HepG2 (cell line): ENCODE data around the gene CRABP1. TPM values are rescaled to one million over a fixed set of nuclear protein-coding genes. Genes with fewer than 3 reads are reported as not detected.

Experiments
- ATAC-seq: fragments of 200-7000 bp; cut with Tn5 transposase; 3 replicates; pipeline ENCODE4 v1.9.1; 2020; ENCODE audit warnings: mild to moderate bottlenecking, moderate library complexity
- BruUV-seq: library from RNA; stranded (reverse); fragments of 400-500 nt; replicated peaks from 2 replicates; lab custom pipeline; 2021; lab: Mats Ljungman, UMichigan
- CTCF ChIA-PET: fragments of 300-600 bp; formaldehyde crosslinking; extraction: SDS; loops from one replicate; lab custom pipeline; 2021; ENCODE audit warnings: low total read pairs, inconsistent platforms, low intra/inter-chr PET ratio; lab: Yijun Ruan, JAX
- POLR2A ChIA-PET: fragments of 350-600 bp; sonication (Branson Sonifier 250); formaldehyde crosslinking; loops from one replicate; lab custom pipeline; 2020; ENCODE audit warnings: antibody characterized with exemption, inconsistent platforms; lab: Yijun Ruan, JAX
- DNase-seq: peaks from one replicate; pipeline ENCODE4 v3.0.0-alpha.2; 2015; ENCODE audit warnings: low spot score
- FAIRE-seq: peaks from 3 replicates; lab custom pipeline; 2011; peaks lifted over from hg19 to GRCh38; lab: Jason Lieb, UNC
- H2AFZ ChIP-seq: one replicate; pipeline ENCODE4 v1.6.1; 2011; ENCODE audit warnings: low read length, inconsistent platforms
- H3K27ac ChIP-seq: fragments of 300-600 bp; 3 replicates; pipeline ENCODE4 v1.8.0; 2011; ENCODE audit warnings: mixed run types, mild to moderate bottlenecking, mixed read lengths, low read length, inconsistent platforms; ENCODE audit not compliant: insufficient read depth; ENCODE audit errors: extremely low read length
- H3K27me3 ChIP-seq, 2 experiments: fragments of 200-600 bp in 1 of 2; 2 replicates in 1 of 2; 3 replicates in 1 of 2; pipeline versions ENCODE4 v1.6.0 to v1.8.0; 2011; ENCODE audit warnings: low read length in 2 of 2, mild to moderate bottlenecking in 2 of 2, moderate library complexity in 2 of 2, inconsistent platforms in 1 of 2; ENCODE audit not compliant: insufficient read depth in 2 of 2, control insufficient read depth in 1 of 2
- H3K36me3 ChIP-seq, 2 experiments: fragments of 200-600 bp in 1 of 2; replicated peaks in 1 of 2; 2 replicates in 1 of 2; 3 replicates in 1 of 2; pipeline versions ENCODE4 v1.5.1 to v1.8.0; 2011; ENCODE audit warnings: low read length in 2 of 2, inconsistent platforms in 1 of 2; ENCODE audit not compliant: insufficient read depth in 2 of 2, control insufficient read depth in 1 of 2
- H3K4me1 ChIP-seq: 2 replicates; pipeline ENCODE4 v1.5.1; 2012; ENCODE audit warnings: low read length, inconsistent platforms; ENCODE audit not compliant: insufficient read depth
- H3K4me2 ChIP-seq: 2 replicates; pipeline ENCODE4 v1.6.0; 2011; ENCODE audit warnings: low read depth, low read length, inconsistent platforms
- H3K4me3 ChIP-seq, 3 experiments: fragments of 200-600 bp in 1 of 3; sonication (generic), shearing (Covaris generic) in 1 of 3; replicated peaks in 1 of 3; 2 replicates each; pipeline ENCODE4 v1.5.1; 2011 to 2016; ENCODE audit warnings: low read length in 3 of 3, inconsistent platforms in 2 of 3, low read depth in 2 of 3, mild to moderate bottlenecking in 2 of 3, control low read depth in 1 of 3, mixed read lengths in 1 of 3; ENCODE audit not compliant: insufficient read depth in 1 of 3
- H3K79me2 ChIP-seq: one replicate; pipeline ENCODE4 v1.6.1; 2011; ENCODE audit warnings: low read length, inconsistent platforms; ENCODE audit not compliant: insufficient read depth
- H3K9ac ChIP-seq: 2 replicates; pipeline ENCODE4 v1.6.0; 2011; ENCODE audit warnings: mild to moderate bottlenecking, low read depth, low read length, inconsistent platforms; ENCODE audit not compliant: insufficient read depth
- H3K9me3 ChIP-seq: 2 replicates; pipeline ENCODE4 v1.5.1; 2012; ENCODE audit warnings: mild to moderate bottlenecking, low read length
- H4K20me1 ChIP-seq: 2 replicates; pipeline ENCODE4 v1.6.0; 2011; ENCODE audit warnings: inconsistent platforms, mild to moderate bottlenecking, low read length, moderate library complexity; ENCODE audit not compliant: insufficient read depth
- CEBPG ChIP-seq: IDR thresholded peaks from 2 replicates; pipeline ENCODE4 v1.6.1; 2016
- E2F2 ChIP-seq: sonication (generic); formaldehyde crosslinking; IDR thresholded peaks from 2 replicates; pipeline ENCODE4 v1.4.0; 2020; ENCODE audit warnings: missing genetic modification reagents, borderline replicate concordance
- IRF2 ChIP-seq: IDR thresholded peaks from 2 replicates; pipeline ENCODE4 v1.6.1; 2018; ENCODE audit warnings: missing genetic modification reagents, missing compliant biosample characterization
- NFE2 ChIP-seq: sonication (generic); formaldehyde crosslinking; IDR thresholded peaks from 2 replicates; pipeline ENCODE4 v1.4.0; 2020; ENCODE audit warnings: missing genetic modification reagents
- NFE2L2 ChIP-seq: fragments of 150-350 bp; IDR thresholded peaks from 2 replicates; pipeline ENCODE4 v1.6.1; 2014; ENCODE audit warnings: low read length
- NFYC ChIP-seq: IDR thresholded peaks from 2 replicates; pipeline ENCODE4 v1.6.1; 2016; ENCODE audit warnings: missing genetic modification reagents, missing compliant biosample characterization
- PAWR ChIP-seq: sonication (generic); formaldehyde crosslinking; IDR thresholded peaks from 2 replicates; pipeline ENCODE4 v1.4.0; 2020; ENCODE audit warnings: missing genetic modification reagents, mild to moderate bottlenecking, borderline replicate concordance
- PLSCR1 ChIP-seq: sonication (generic); formaldehyde crosslinking; IDR thresholded peaks from 2 replicates; pipeline ENCODE4 v1.5.0; 2020; ENCODE audit warnings: missing genetic modification reagents, mild to moderate bottlenecking, borderline replicate concordance
- RAD51 ChIP-seq: fragments of 450-650 bp; IDR thresholded peaks from 2 replicates; pipeline ENCODE4 v1.6.1; 2016; ENCODE audit warnings: borderline replicate concordance
- STAG1 ChIP-seq: sonication (generic); formaldehyde crosslinking; IDR thresholded peaks from 2 replicates; pipeline ENCODE4 v1.4.0; 2020; ENCODE audit warnings: missing genetic modification reagents
- TFDP1 ChIP-seq: IDR thresholded peaks from 2 replicates; pipeline ENCODE4 v1.6.1; 2016; ENCODE audit warnings: missing compliant biosample characterization, missing genetic modification reagents, borderline replicate concordance
- USF2 ChIP-seq, 2 experiments: sonication (generic) in 1 of 2; formaldehyde crosslinking in 1 of 2; IDR thresholded peaks; 2 replicates each; pipeline versions ENCODE4 v1.5.1 to v1.6.1; 2011 to 2020; ENCODE audit warnings: borderline replicate concordance in 1 of 2, low read depth in 1 of 2, low read length in 1 of 2, mild to moderate bottlenecking in 1 of 2, missing genetic modification reagents in 1 of 2, moderate library complexity in 1 of 2
- ZFYVE20 ChIP-seq: sonication (generic); formaldehyde crosslinking; IDR thresholded peaks from 2 replicates; pipeline ENCODE4 v1.8.0; 2023; ENCODE audit warnings: low read depth, mild to moderate bottlenecking, moderate library complexity, missing genetic modification reagents, borderline replicate concordance
- ZNF256 ChIP-seq: sonication (generic); formaldehyde crosslinking; conservative IDR thresholded peaks from 2 replicates; pipeline ENCODE4 v1.4.0; 2020; ENCODE audit warnings: missing genetic modification reagents
- ZNF354B ChIP-seq: sonication (generic); formaldehyde crosslinking; IDR thresholded peaks from 2 replicates; pipeline ENCODE4 v1.8.0; 2022; ENCODE audit warnings: mild to moderate bottlenecking, missing genetic modification reagents
- ZNF614 ChIP-seq: IDR thresholded peaks from 2 replicates; pipeline ENCODE4 v1.6.1; 2018; ENCODE audit warnings: missing biosample characterization, missing genetic modification reagents, inconsistent platforms, borderline replicate concordance
- ZNF616 ChIP-seq: sonication (generic); formaldehyde crosslinking; IDR thresholded peaks from 2 replicates; pipeline ENCODE4 v1.5.0; 2020; ENCODE audit warnings: low read depth, mild to moderate bottlenecking, missing genetic modification reagents
- ZNF678 ChIP-seq: sonication (generic); formaldehyde crosslinking; IDR thresholded peaks from 2 replicates; pipeline ENCODE4 v1.4.0; 2020; ENCODE audit warnings: mild to moderate bottlenecking, missing genetic modification reagents
- ZNF790 ChIP-seq: sonication (generic); formaldehyde crosslinking; IDR thresholded peaks from 2 replicates; pipeline ENCODE4 v1.8.0; 2022; ENCODE audit warnings: missing genetic modification reagents, mild to moderate bottlenecking, borderline replicate concordance
- ZNF841 ChIP-seq: sonication (generic); formaldehyde crosslinking; IDR thresholded peaks from 2 replicates; pipeline ENCODE4 v1.8.1; 2023; ENCODE audit warnings: missing genetic modification reagents, borderline replicate concordance
- whole genome bisulfite sequencing: methylation state at CpG from one replicate; pipeline ENCODE4 v1.1.6; 2017; ENCODE audit warnings: low lambda C conversion rate; 5-methylcytosine and 5-hydroxymethylcytosine counted together
- in situ Hi-C: cut with HindIII; loops from 2 replicates; pipeline ENCODE4 v1.10.0; 2017; ENCODE audit warnings: low pct_unique_long_range_greater_than_20kb; ENCODE audit not compliant: extremely low pct_ligation_motif_present
- intact Hi-C: fragments of 100-400 bp; cut with micrococcal nuclease; formaldehyde crosslinking; loops from one replicate; pipeline ENCODE4 v1.10.0; 2022; ENCODE audit not compliant: unreplicated experiment
- polyA plus RNA-seq, 8 experiments: library from polyadenylated mRNA; depleted of rRNA in 3 of 8; stranded (reverse) in 7 of 8; unstranded in 1 of 8; fragments of >200 nt; fragmentation: Illumina TruSeq in 4 of 8; extraction: Trizol in 4 of 8; gene quantifications; 2 replicates each; pipeline versions ENCODE4 v1.2.1 to v1.2.3, GENCODE V29; 2011 to 2016; ENCODE audit warnings: low read depth in 4 of 8, missing spikeins in 1 of 8, mixed read lengths in 1 of 8; ENCODE audit not compliant: insufficient read depth in 1 of 8
- total RNA-seq, 5 experiments: library from RNA; depleted of rRNA; stranded (reverse); fragments of >200 nt; fragmentation: Illumina TruSeq; extraction: Trizol; gene quantifications; 2 replicates each; pipeline ENCODE4 v1.2.3, GENCODE V29; 2016; ENCODE audit warnings: low read depth in 1 of 5

CRABP1 gene
- total and polyA plus RNA-seq, 2 of the 13 experiments (the other 11 are each of a cell fraction or from before 2014, with no cell fraction given): not detected

- Histone ChIP-seq H3K4me3 (no peak overlapping the region), H3K4me2 (no peak overlapping the region; the same call in 1 of the 2 replicates), H3K27me3 (peaks cover 0 to 11% of the 10 kb centered on the region in 2 experiments; a peak in 2 of 5 replicates), H3K4me1 (peaks cover under 1% of the 10 kb centered on the region; the same call in 1 of the 2 replicates), H3K79me2 (no peaks in the 10 kb centered on the region), H3K9ac (no peak overlapping the region), H3K27ac (no peak overlapping the region), H3K9me3 (no peaks in the 10 kb centered on the region), H3K36me3 (no peaks in the 10 kb centered on the region), H2AFZ (no peak overlapping the region), H4K20me1 (no peaks in the 10 kb centered on the region)
- 0% methylated on average over 4 of the region's 4 CpGs for WGBS
- ATAC-seq (no peak), FAIRE-seq (no peak), DNase-seq (peak; percentile 22)
- in situ Hi-C loops: no loop called here
- CTCF ChIA-PET: no interaction called here
- POLR2A ChIA-PET: interaction anchor here (0.8 kb wide), 1 partner anchor 53 kb away, joined by 3 read pairs; the partner anchor contains the start of gene SKIC8
- intact Hi-C loops: no loop called here
- no TSS peak for BruUV-seq
- TF ChIP-seq PAWR (CRISPR knock-in tag): no peak
- TF ChIP-seq ZFYVE20 (CRISPR knock-in tag): no peak
- no peak for TF ChIP-seq ZNF678 (CRISPR knock-in tag)
- TF ChIP-seq ZNF256 (CRISPR knock-in tag): no peak
- TF ChIP-seq NFE2 (CRISPR knock-in tag): no peak
- no peak for TF ChIP-seq ZNF616 (CRISPR knock-in tag)
- TF ChIP-seq USF2 (IDR thresholded peaks at IDR 0.05; ENCODE audit: low read depth, low read length): peak; percentile 82
- peak; percentile 43; the same call in 1 of the 2 replicates for TF ChIP-seq USF2 (CRISPR knock-in tag; IDR thresholded peaks at IDR 0.05; ENCODE audit: borderline replicate concordance)
- TF ChIP-seq E2F2 (CRISPR knock-in tag): no peak
- peak; percentile 61 for TF ChIP-seq NFYC (CRISPR knock-in tag)
- no peak for TF ChIP-seq ZNF354B
- TF ChIP-seq ZNF614 (CRISPR knock-in tag): no peak
- TF ChIP-seq RAD51: peak; percentile 74
- TF ChIP-seq ZNF841 (CRISPR knock-in tag): no peak
- no peak for TF ChIP-seq IRF2 (CRISPR knock-in tag)
- no peak for TF ChIP-seq CEBPG
- TF ChIP-seq TFDP1 (CRISPR knock-in tag): no peak
- no peak for TF ChIP-seq STAG1 (CRISPR knock-in tag)
- TF ChIP-seq PLSCR1 (CRISPR knock-in tag): no peak
- TF ChIP-seq ZNF790 (CRISPR knock-in tag): no peak
- no peak for TF ChIP-seq NFE2L2
These were observed 12.9 kb downstream of the CRABP1 start for GRCh38 chr15:78353093-78353492.
